Measurements from ENCODE around the gene AKR7A2.

DNA sequence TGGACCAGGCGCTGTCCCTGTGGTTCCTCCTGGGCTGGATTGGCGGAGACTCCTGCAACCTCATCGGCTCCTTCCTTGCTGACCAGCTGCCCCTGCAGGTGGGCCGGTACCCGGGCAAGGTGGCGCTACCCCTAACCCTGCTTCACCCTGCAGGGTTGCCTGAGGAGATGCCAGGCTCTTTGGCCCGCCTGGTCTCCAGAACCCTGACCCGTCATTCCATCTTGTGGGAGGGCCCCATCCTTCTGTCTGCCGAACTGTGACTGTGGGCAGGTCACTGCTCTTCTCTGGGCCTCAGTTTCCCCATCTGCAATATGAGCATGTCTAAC is 12.7 kb upstream of the AKR7A2 start:
- TF ChIP-seq EP300 (IDR thresholded peaks at IDR 0.05; ENCODE audit: low read length) (no peak), ZKSCAN8 (CRISPR knock-in tag; IDR thresholded peaks at IDR 0.05) (no peak), NELFE (IDR thresholded peaks at IDR 0.05; ENCODE audit: insufficient read depth, insufficient read length) (no peak), SRF (CRISPR knock-in tag; IDR thresholded peaks at IDR 0.05) (no peak), ETV6 (IDR thresholded peaks at IDR 0.05; ENCODE audit: borderline replicate concordance in 1 of 2, low read depth in 2 of 2, low read length in 1 of 2) (no peak), ETV6 (CRISPR knock-in tag; IDR thresholded peaks at IDR 0.05; ENCODE audit: borderline replicate concordance) (no peak), MAFK (IDR thresholded peaks at IDR 0.05; ENCODE audit: low read length) (no peak), KDM1A (IDR thresholded peaks at IDR 0.05) (no peak), SUPT5H (IDR thresholded peaks at IDR 0.05) (no peak), SMC3 (conservative IDR thresholded peaks at IDR 0.05; ENCODE audit: insufficient read depth, low read depth, low read length) (no peak), GATAD2B (IDR thresholded peaks at IDR 0.05; ENCODE audit: borderline replicate concordance) (no peak), RAD51 (IDR thresholded peaks at IDR 0.05; ENCODE audit: borderline replicate concordance, low read depth) (no peak)
- TF ChIP-seq, protein P1, sequence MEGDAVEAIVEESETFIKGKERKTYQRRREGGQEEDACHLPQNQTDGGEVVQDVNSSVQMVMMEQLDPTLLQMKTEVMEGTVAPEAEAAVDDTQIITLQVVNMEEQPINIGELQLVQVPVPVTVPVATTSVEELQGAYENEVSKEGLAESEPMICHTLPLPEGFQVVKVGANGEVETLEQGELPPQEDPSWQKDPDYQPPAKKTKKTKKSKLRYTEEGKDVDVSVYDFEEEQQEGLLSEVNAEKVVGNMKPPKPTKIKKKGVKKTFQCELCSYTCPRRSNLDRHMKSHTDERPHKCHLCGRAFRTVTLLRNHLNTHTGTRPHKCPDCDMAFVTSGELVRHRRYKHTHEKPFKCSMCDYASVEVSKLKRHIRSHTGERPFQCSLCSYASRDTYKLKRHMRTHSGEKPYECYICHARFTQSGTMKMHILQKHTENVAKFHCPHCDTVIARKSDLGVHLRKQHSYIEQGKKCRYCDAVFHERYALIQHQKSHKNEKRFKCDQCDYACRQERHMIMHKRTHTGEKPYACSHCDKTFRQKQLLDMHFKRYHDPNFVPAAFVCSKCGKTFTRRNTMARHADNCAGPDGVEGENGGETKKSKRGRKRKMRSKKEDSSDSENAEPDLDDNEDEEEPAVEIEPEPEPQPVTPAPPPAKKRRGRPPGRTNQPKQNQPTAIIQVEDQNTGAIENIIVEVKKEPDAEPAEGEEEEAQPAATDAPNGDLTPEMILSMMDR (IDR thresholded peaks at IDR 0.05 in 2 of 3, conservative IDR thresholded peaks at IDR 0.05 in 1 of 3; ENCODE audit: insufficient read depth in 2 of 3, low read depth in 1 of 3, low read length in 3 of 3) = no peak
- TF ChIP-seq, protein P2, sequence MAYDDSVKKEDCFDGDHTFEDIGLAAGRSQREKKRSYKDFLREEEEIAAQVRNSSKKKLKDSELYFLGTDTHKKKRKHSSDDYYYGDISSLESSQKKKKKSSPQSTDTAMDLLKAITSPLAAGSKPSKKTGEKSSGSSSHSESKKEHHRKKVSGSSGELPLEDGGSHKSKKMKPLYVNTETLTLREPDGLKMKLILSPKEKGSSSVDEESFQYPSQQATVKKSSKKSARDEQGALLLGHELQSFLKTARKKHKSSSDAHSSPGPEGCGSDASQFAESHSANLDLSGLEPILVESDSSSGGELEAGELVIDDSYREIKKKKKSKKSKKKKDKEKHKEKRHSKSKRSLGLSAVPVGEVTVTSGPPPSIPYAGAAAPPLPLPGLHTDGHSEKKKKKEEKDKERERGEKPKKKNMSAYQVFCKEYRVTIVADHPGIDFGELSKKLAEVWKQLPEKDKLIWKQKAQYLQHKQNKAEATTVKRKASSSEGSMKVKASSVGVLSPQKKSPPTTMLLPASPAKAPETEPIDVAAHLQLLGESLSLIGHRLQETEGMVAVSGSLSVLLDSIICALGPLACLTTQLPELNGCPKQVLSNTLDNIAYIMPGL (CRISPR knock-in tag; IDR thresholded peaks at IDR 0.05) = no peak

Measured in K562 (cell line).